Ishikawa (cell line): ENCODE results near the gene TRIL.

Source experiments
- CEBPB ChIP-seq: IDR thresholded peaks from 2 replicates; pipeline ENCODE4 v1.6.1; 2012
- CREB1 ChIP-seq: IDR thresholded peaks from 2 replicates; pipeline ENCODE4 v1.6.1; 2012; ENCODE audit warnings: low read depth
- EP300 ChIP-seq: IDR thresholded peaks from 2 replicates; pipeline ENCODE4 v1.6.1; 2012; ENCODE audit warnings: borderline replicate concordance
- FOXM1 ChIP-seq: IDR thresholded peaks from 2 replicates; pipeline ENCODE4 v1.6.1; 2012; ENCODE audit warnings: low read depth, borderline replicate concordance
- MAX ChIP-seq: IDR thresholded peaks from 2 replicates; pipeline ENCODE4 v1.6.1; 2012
- RAD21 ChIP-seq: IDR thresholded peaks from 2 replicates; pipeline ENCODE4 v1.6.1; 2012; ENCODE audit warnings: low read depth
- TAF1 ChIP-seq: IDR thresholded peaks from 2 replicates; pipeline ENCODE4 v1.6.1; 2012; ENCODE audit warnings: low read depth, mild to moderate bottlenecking
- TEAD4 ChIP-seq: IDR thresholded peaks from 2 replicates; pipeline ENCODE4 v1.6.1; 2012
- YY1 ChIP-seq: IDR thresholded peaks from 2 replicates; pipeline ENCODE4 v1.6.1; 2012; ENCODE audit warnings: low read depth
- TF ChIP-seq, protein P1 (sequence below): IDR thresholded peaks from 2 replicates; pipeline ENCODE4 v1.6.1; 2012; ENCODE audit warnings: low read depth, mild to moderate bottlenecking

DNA sequence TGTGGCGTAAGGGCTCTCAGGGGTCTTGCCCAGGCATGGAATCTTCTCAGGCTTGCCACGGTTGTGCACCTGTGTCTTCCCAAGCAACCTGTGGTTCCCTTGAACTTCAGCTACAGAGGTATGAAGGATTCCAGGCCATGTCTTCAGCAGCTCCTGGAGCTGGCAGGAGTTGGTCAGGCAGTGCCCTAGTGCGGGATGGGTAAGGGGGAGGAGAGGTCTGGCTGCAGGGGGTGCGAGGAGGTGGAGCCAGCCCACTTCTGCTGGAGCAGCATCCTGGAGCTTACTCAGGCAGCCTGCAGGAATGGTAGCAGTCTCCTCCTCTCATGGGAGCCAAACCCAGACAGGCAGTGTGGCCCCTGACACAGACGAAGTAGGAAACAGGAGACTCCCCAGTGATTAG lies 3.8 kb upstream of the TRIL start:
- no peak for TF ChIP-seq YY1
- no peak for TF ChIP-seq FOXM1
- TF ChIP-seq, protein P1, sequence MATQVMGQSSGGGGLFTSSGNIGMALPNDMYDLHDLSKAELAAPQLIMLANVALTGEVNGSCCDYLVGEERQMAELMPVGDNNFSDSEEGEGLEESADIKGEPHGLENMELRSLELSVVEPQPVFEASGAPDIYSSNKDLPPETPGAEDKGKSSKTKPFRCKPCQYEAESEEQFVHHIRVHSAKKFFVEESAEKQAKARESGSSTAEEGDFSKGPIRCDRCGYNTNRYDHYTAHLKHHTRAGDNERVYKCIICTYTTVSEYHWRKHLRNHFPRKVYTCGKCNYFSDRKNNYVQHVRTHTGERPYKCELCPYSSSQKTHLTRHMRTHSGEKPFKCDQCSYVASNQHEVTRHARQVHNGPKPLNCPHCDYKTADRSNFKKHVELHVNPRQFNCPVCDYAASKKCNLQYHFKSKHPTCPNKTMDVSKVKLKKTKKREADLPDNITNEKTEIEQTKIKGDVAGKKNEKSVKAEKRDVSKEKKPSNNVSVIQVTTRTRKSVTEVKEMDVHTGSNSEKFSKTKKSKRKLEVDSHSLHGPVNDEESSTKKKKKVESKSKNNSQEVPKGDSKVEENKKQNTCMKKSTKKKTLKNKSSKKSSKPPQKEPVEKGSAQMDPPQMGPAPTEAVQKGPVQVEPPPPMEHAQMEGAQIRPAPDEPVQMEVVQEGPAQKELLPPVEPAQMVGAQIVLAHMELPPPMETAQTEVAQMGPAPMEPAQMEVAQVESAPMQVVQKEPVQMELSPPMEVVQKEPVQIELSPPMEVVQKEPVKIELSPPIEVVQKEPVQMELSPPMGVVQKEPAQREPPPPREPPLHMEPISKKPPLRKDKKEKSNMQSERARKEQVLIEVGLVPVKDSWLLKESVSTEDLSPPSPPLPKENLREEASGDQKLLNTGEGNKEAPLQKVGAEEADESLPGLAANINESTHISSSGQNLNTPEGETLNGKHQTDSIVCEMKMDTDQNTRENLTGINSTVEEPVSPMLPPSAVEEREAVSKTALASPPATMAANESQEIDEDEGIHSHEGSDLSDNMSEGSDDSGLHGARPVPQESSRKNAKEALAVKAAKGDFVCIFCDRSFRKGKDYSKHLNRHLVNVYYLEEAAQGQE = no peak
- TF ChIP-seq EP300 = no peak
- no peak for TF ChIP-seq TEAD4
- no peak for TF ChIP-seq MAX
- no peak for TF ChIP-seq CEBPB
- no peak for TF ChIP-seq TAF1
- no peak for TF ChIP-seq RAD21
- TF ChIP-seq CREB1 = no peak
